SK-N-SH (cell line): ENCODE data around the gene RNF212. TPM values are rescaled to one million over a fixed set of nuclear protein-coding genes. Genes with fewer than 3 reads are reported as not detected.

ENCODE experiments used
- CTCF ChIA-PET: fragments of 300-600, 350-600 bp; formaldehyde crosslinking; extraction: SDS; loops from one replicate; lab custom pipeline; 2021; lab: Yijun Ruan, JAX
- POLR2A ChIA-PET: fragments of 350-600 bp; sonication (Branson Sonifier 250); formaldehyde crosslinking; extraction: SDS; loops from one replicate; lab custom pipeline; 2020; ENCODE audit warnings: antibody characterized with exemption, inconsistent platforms; lab: Yijun Ruan, JAX
- DNase-seq: peaks from one replicate; pipeline ENCODE4 v3.0.0; 2012
- H2AFZ ChIP-seq: fragments of 200-600 bp; sonication (generic); 2 replicates; pipeline ENCODE4 v1.8.1; 2016; ENCODE audit warnings: antibody characterized with exemption, mild to moderate bottlenecking, low read depth
- H3F3A ChIP-seq: fragments of 200-600 bp; sonication (generic); replicated peaks from 2 replicates; pipeline ENCODE3; 2016; ENCODE audit warnings: antibody characterized with exemption, mild to moderate bottlenecking; ENCODE audit not compliant: insufficient read depth
- H3K27ac ChIP-seq, 2 experiments: fragments of 200-500 bp in 1 of 2; fragments of 200-600 bp in 1 of 2; sonication (Bioruptor generic) in 1 of 2; sonication (generic), shearing (Covaris generic) in 1 of 2; 2 replicates each; pipeline versions ENCODE4 v1.5.1 to v1.6.1; 2014 to 2016; ENCODE audit warnings: low read depth in 2 of 2, inconsistent platforms in 1 of 2, low read length in 1 of 2, mild to moderate bottlenecking in 1 of 2, mixed read lengths in 1 of 2
- H3K27me3 ChIP-seq: fragments of 200-600 bp; sonication (generic), shearing (Covaris generic); 2 replicates; pipeline ENCODE4 v1.6.1; 2016; ENCODE audit warnings: mixed run types; ENCODE audit not compliant: insufficient read depth
- H3K36me3 ChIP-seq, 2 experiments: fragments of 200-500 bp in 1 of 2; fragments of 200-600 bp in 1 of 2; sonication (Bioruptor generic) in 1 of 2; sonication (generic) in 1 of 2; replicated peaks in 1 of 2; 2 replicates each; pipeline versions ENCODE3 to v1.5.1; 2014 to 2016; ENCODE audit warnings: low read length in 1 of 2, mild to moderate bottlenecking in 1 of 2; ENCODE audit not compliant: insufficient read depth in 2 of 2, control insufficient read depth in 1 of 2
- H3K4me1 ChIP-seq, 2 experiments: fragments of 200-500 bp in 1 of 2; fragments of 200-600 bp in 1 of 2; sonication (Bioruptor generic) in 1 of 2; sonication (generic), shearing (Covaris generic) in 1 of 2; 2 replicates each; pipeline versions ENCODE4 v1.5.1 to v1.6.1; 2014 to 2016; ENCODE audit warnings: low read depth in 1 of 2, low read length in 1 of 2, mixed run types in 1 of 2; ENCODE audit not compliant: insufficient read depth in 2 of 2, control insufficient read depth in 1 of 2
- H3K4me2 ChIP-seq: fragments of 200-600 bp; sonication (generic), shearing (Covaris generic); 2 replicates; pipeline ENCODE4 v1.6.1; 2017; ENCODE audit warnings: mixed run types
- H3K4me3 ChIP-seq, 2 experiments: fragments of 200-500 bp in 1 of 2; fragments of 200-600 bp in 1 of 2; sonication (Bioruptor generic) in 1 of 2; sonication (generic), shearing (Covaris generic) in 1 of 2; 2 replicates each; pipeline versions ENCODE4 v1.5.1 to v1.8.1; 2014 to 2016; ENCODE audit warnings: low read depth in 2 of 2, inconsistent platforms in 1 of 2, low read length in 1 of 2, mild to moderate bottlenecking in 1 of 2, mixed read lengths in 1 of 2, moderate library complexity in 1 of 2
- H3K79me2 ChIP-seq: fragments of 200-600 bp; sonication (generic); 2 replicates; pipeline ENCODE4 v1.8.1; 2017; ENCODE audit warnings: mild to moderate bottlenecking; ENCODE audit not compliant: insufficient read depth
- H3K9ac ChIP-seq: fragments of 200-600 bp; sonication (generic); 2 replicates; pipeline ENCODE4 v1.6.1; 2017; ENCODE audit warnings: mixed run types
- H3K9me2 ChIP-seq: fragments of 200-600 bp; sonication (generic); 2 replicates; pipeline ENCODE4 v1.6.1; 2017; ENCODE audit warnings: mixed run types
- H3K9me3 ChIP-seq: fragments of 200-600 bp; sonication (generic); 2 replicates; pipeline ENCODE4 v1.6.1; 2017; ENCODE audit warnings: mixed run types, mild to moderate bottlenecking, moderate library complexity
- H4K20me1 ChIP-seq: fragments of 200-600 bp; sonication (generic); 2 replicates; pipeline ENCODE4 v1.6.1; 2017; ENCODE audit warnings: mild to moderate bottlenecking, mixed run types; ENCODE audit not compliant: insufficient read depth
- EP300 ChIP-seq, 2 experiments: IDR thresholded peaks; 2 replicates each; pipeline versions ENCODE4 v1.4.0 to v1.6.1; 2012; ENCODE audit warnings: borderline replicate concordance in 1 of 2, low read depth in 1 of 2, low read length in 1 of 2
- FOSL2 ChIP-seq: IDR thresholded peaks from 2 replicates; pipeline ENCODE4 v1.4.0; 2012; ENCODE audit warnings: low read depth, mild to moderate bottlenecking, moderate library complexity, borderline replicate concordance
- FOXM1 ChIP-seq: IDR thresholded peaks from 2 replicates; pipeline ENCODE4 v1.4.0; 2012; ENCODE audit warnings: low read depth, mild to moderate bottlenecking
- GABPA ChIP-seq: IDR thresholded peaks from 2 replicates; pipeline ENCODE4 v1.4.0; 2012; ENCODE audit warnings: low read depth, mild to moderate bottlenecking
- JUND ChIP-seq: IDR thresholded peaks from 2 replicates; pipeline ENCODE4 v1.4.0; 2012
- MEF2A ChIP-seq: IDR thresholded peaks from 2 replicates; pipeline ENCODE4 v1.4.0; 2012; ENCODE audit warnings: low read depth, borderline replicate concordance
- NFIC ChIP-seq: IDR thresholded peaks from 2 replicates; pipeline ENCODE4 v1.4.0; 2012; ENCODE audit warnings: borderline replicate concordance
- RAD21 ChIP-seq: IDR thresholded peaks from 2 replicates; pipeline ENCODE4 v1.6.1; 2012; ENCODE audit warnings: mild to moderate bottlenecking, low read length
- RFX5 ChIP-seq: IDR thresholded peaks from 2 replicates; pipeline ENCODE4 v1.6.1; 2012; ENCODE audit warnings: mild to moderate bottlenecking, improper control_type of control experiment, low read length
- SIN3A ChIP-seq: IDR thresholded peaks from 2 replicates; pipeline ENCODE4 v1.6.1; 2012; ENCODE audit warnings: low read depth, mild to moderate bottlenecking, low read length, moderate library complexity, borderline replicate concordance
- SMC3 ChIP-seq: IDR thresholded peaks from 2 replicates; pipeline ENCODE4 v1.6.1; 2012; ENCODE audit warnings: low read depth, low read length, improper control_type of control experiment
- TAF1 ChIP-seq: IDR thresholded peaks from 2 replicates; pipeline ENCODE4 v1.6.1; 2012; ENCODE audit warnings: low read depth, mild to moderate bottlenecking, low read length, moderate library complexity, borderline replicate concordance
- TCF12 ChIP-seq: IDR thresholded peaks from 2 replicates; pipeline ENCODE4 v1.4.0; 2012
- TEAD4 ChIP-seq: IDR thresholded peaks from 2 replicates; pipeline ENCODE4 v1.4.0; 2012; ENCODE audit warnings: mild to moderate bottlenecking, borderline replicate concordance; ENCODE audit not compliant: insufficient read depth
- YY1 ChIP-seq: IDR thresholded peaks from 2 replicates; pipeline ENCODE4 v1.4.0; 2012; ENCODE audit warnings: low read depth, mild to moderate bottlenecking
- WGBS: methylation state at CpG from one replicate; pipeline ENCODE4 v1.1.6; 2017; ENCODE audit warnings: low lambda C conversion rate; 5-methylcytosine and 5-hydroxymethylcytosine counted together
- polyA plus RNA-seq, 3 experiments: library from polyadenylated mRNA; depleted of rRNA; stranded (reverse); fragments of >200 nt; gene quantifications; 2 replicates each; pipeline ENCODE4 v1.2.3, GENCODE V29; 2012
- TF ChIP-seq, protein P1 (sequence below): fragments of 200-600 bp; sonication (generic); IDR thresholded peaks from 2 replicates; pipeline ENCODE4 v1.6.1; 2017; ENCODE audit warnings: antibody characterized with exemption, mild to moderate bottlenecking, moderate library complexity
- TF ChIP-seq, protein P2 (sequence below): IDR thresholded peaks from 2 replicates; pipeline ENCODE4 v1.6.1; 2012; ENCODE audit warnings: mild to moderate bottlenecking, low read depth, low read length, moderate library complexity
- TF ChIP-seq, protein P3 (sequence below): IDR thresholded peaks from 2 replicates; pipeline ENCODE4; 2012
- TF ChIP-seq, protein P4 (sequence below): IDR thresholded peaks from 2 replicates; pipeline ENCODE4 v1.4.0; 2012; ENCODE audit warnings: low read depth, borderline replicate concordance
- TF ChIP-seq, protein P5 (sequence below): IDR thresholded peaks from 2 replicates; pipeline ENCODE4 v1.4.0; 2012; ENCODE audit warnings: low read depth
- TF ChIP-seq, protein P6 (sequence below): IDR thresholded peaks from 2 replicates; pipeline ENCODE4 v1.4.0; 2012; ENCODE audit warnings: low read depth, borderline replicate concordance

The RNF212 gene
- polyA plus RNA-seq, 1 of the 3 experiments (the other 2 are of a cell fraction), result 7.0 TPM

DNA sequence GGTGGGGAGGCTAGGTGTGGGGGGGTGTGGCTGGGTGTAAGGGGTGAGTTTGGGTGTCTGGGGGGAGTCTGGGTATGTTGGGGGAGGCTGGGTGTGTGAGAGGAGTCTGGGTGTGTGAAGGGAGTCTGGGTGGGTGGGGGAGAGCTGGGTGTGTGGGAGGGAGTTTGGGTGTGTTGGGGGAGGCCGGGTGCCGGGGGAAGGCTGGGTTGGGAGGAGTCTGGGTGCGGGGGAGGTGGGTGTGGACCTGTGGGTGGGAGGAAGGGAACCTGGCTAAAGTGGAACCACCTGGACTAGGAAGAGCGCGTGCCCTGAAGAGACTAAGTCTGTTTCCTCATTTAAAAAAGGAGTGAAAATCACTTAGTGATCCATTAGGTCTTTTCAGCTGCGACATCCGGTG lies 40.8 kb upstream of the RNF212 start:
- 71% methylated on average over 7 of the region's 7 CpGs for WGBS
- POLR2A ChIA-PET, result no interaction called here
- H3K9ac ChIP-seq, result no peak overlapping the region

DNA sequence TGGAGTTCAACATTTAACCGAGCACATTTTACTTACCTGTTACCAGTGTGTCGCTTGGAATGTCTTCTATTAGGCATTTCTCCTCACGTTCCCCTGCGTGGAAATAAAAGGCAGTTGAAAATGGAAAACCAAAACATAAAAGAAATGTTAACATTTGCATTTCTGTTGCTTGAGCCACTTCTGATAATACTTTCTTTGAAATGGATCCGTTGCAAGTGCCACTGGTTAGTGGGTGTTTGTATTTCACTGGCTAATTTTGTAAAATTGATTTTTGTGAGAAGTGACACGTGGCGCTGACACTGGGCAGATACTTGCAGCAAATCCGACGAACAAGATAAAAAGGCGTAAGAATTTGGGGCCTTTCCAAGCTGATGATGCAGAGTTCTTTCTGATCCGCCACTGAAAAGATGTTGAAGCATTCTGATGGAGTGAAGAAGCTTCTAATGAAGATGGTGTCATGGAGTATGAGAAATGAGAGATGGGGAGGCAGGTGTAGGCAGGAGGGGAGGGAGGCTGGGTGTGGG lies 40.3 kb upstream of the RNF212 start:
- no peaks in the 10 kb centered on the region for H3K79me2 ChIP-seq
- no peak overlapping the region for H3K4me3 ChIP-seq
- no peaks in the 10 kb centered on the region for H3K36me3 ChIP-seq
- H4K20me1 ChIP-seq, result no peaks in the 10 kb centered on the region
- peaks cover 5% of the 10 kb centered on the region; the same call in 1 of the 2 replicates for H3K27me3 ChIP-seq
- H3F3A ChIP-seq, result no peaks in the 10 kb centered on the region
- no peak overlapping the region for H2AFZ ChIP-seq
- no peaks in the 10 kb centered on the region; a peak in 1 of 4 replicates for H3K4me1 ChIP-seq
- no peak for DNase-seq
- no peak overlapping the region for H3K4me2 ChIP-seq
- no peaks in the 10 kb centered on the region for H3K9me2 ChIP-seq
- H3K9me3 ChIP-seq, result no peaks in the 10 kb centered on the region; the same call in 1 of the 2 replicates
- 55% methylated on average over 11 of the region's 11 CpGs for WGBS
- POLR2A ChIA-PET, result no interaction called here
- CTCF ChIA-PET, result interaction anchor here (0.9 to 2.6 kb wide), 4 partner anchors 13 to 475 kb away, joined by 3 to 8 read pairs (median 4); no protein-coding TSS in a partner anchor
- no peak overlapping the region for H3K9ac ChIP-seq
- no peak overlapping the region for H3K27ac ChIP-seq
- TF ChIP-seq TCF12, result no peak
- TF ChIP-seq, protein P1, sequence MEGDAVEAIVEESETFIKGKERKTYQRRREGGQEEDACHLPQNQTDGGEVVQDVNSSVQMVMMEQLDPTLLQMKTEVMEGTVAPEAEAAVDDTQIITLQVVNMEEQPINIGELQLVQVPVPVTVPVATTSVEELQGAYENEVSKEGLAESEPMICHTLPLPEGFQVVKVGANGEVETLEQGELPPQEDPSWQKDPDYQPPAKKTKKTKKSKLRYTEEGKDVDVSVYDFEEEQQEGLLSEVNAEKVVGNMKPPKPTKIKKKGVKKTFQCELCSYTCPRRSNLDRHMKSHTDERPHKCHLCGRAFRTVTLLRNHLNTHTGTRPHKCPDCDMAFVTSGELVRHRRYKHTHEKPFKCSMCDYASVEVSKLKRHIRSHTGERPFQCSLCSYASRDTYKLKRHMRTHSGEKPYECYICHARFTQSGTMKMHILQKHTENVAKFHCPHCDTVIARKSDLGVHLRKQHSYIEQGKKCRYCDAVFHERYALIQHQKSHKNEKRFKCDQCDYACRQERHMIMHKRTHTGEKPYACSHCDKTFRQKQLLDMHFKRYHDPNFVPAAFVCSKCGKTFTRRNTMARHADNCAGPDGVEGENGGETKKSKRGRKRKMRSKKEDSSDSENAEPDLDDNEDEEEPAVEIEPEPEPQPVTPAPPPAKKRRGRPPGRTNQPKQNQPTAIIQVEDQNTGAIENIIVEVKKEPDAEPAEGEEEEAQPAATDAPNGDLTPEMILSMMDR, result no peak
- TF ChIP-seq YY1, result no peak
- TF ChIP-seq TAF1, result no peak
- TF ChIP-seq, protein P2, sequence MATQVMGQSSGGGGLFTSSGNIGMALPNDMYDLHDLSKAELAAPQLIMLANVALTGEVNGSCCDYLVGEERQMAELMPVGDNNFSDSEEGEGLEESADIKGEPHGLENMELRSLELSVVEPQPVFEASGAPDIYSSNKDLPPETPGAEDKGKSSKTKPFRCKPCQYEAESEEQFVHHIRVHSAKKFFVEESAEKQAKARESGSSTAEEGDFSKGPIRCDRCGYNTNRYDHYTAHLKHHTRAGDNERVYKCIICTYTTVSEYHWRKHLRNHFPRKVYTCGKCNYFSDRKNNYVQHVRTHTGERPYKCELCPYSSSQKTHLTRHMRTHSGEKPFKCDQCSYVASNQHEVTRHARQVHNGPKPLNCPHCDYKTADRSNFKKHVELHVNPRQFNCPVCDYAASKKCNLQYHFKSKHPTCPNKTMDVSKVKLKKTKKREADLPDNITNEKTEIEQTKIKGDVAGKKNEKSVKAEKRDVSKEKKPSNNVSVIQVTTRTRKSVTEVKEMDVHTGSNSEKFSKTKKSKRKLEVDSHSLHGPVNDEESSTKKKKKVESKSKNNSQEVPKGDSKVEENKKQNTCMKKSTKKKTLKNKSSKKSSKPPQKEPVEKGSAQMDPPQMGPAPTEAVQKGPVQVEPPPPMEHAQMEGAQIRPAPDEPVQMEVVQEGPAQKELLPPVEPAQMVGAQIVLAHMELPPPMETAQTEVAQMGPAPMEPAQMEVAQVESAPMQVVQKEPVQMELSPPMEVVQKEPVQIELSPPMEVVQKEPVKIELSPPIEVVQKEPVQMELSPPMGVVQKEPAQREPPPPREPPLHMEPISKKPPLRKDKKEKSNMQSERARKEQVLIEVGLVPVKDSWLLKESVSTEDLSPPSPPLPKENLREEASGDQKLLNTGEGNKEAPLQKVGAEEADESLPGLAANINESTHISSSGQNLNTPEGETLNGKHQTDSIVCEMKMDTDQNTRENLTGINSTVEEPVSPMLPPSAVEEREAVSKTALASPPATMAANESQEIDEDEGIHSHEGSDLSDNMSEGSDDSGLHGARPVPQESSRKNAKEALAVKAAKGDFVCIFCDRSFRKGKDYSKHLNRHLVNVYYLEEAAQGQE, result no peak
- TF ChIP-seq, protein P3, sequence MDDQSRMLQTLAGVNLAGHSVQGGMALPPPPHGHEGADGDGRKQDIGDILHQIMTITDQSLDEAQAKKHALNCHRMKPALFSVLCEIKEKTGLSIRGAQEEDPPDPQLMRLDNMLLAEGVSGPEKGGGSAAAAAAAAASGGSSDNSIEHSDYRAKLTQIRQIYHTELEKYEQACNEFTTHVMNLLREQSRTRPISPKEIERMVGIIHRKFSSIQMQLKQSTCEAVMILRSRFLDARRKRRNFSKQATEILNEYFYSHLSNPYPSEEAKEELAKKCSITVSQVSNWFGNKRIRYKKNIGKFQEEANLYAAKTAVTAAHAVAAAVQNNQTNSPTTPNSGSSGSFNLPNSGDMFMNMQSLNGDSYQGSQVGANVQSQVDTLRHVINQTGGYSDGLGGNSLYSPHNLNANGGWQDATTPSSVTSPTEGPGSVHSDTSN, result no peak
- TF ChIP-seq, protein P4, sequence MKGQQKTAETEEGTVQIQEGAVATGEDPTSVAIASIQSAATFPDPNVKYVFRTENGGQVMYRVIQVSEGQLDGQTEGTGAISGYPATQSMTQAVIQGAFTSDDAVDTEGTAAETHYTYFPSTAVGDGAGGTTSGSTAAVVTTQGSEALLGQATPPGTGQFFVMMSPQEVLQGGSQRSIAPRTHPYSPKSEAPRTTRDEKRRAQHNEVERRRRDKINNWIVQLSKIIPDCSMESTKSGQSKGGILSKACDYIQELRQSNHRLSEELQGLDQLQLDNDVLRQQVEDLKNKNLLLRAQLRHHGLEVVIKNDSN, result no peak
- no peak for TF ChIP-seq MEF2A
- TF ChIP-seq JUND, result no peak

More for the DNA sequence above, 40.8 kb upstream of the RNF212 start:
- CTCF ChIA-PET, result interaction anchor here (1.0 to 2.6 kb wide), 3 partner anchors 23 to 475 kb away, joined by 3 to 8 read pairs (median 4); no protein-coding TSS in a partner anchor
- Histone ChIP-seq H3K4me1 (no peaks in the 10 kb centered on the region; a peak in 1 of 4 replicates), H3K9me3 (no peaks in the 10 kb centered on the region; the same call in 1 of the 2 replicates), H3K36me3 (no peaks in the 10 kb centered on the region), H3F3A (no peaks in the 10 kb centered on the region), H4K20me1 (no peaks in the 10 kb centered on the region), H3K4me3 (no peak overlapping the region), H3K4me2 (no peak overlapping the region), H3K79me2 (no peaks in the 10 kb centered on the region), H3K27me3 (peaks cover 5% of the 10 kb centered on the region; the same call in 1 of the 2 replicates), H3K27ac (no peak overlapping the region), H2AFZ (no peak overlapping the region), H3K9me2 (no peaks in the 10 kb centered on the region)
- no peak for TF ChIP-seq TEAD4
- TF ChIP-seq, protein P5, sequence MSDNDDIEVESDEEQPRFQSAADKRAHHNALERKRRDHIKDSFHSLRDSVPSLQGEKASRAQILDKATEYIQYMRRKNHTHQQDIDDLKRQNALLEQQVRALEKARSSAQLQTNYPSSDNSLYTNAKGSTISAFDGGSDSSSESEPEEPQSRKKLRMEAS, result no peak
- TF ChIP-seq NFIC, result no peak
- no peak for TF ChIP-seq FOXM1
- TF ChIP-seq RFX5, result no peak
- TF ChIP-seq, protein P6, sequence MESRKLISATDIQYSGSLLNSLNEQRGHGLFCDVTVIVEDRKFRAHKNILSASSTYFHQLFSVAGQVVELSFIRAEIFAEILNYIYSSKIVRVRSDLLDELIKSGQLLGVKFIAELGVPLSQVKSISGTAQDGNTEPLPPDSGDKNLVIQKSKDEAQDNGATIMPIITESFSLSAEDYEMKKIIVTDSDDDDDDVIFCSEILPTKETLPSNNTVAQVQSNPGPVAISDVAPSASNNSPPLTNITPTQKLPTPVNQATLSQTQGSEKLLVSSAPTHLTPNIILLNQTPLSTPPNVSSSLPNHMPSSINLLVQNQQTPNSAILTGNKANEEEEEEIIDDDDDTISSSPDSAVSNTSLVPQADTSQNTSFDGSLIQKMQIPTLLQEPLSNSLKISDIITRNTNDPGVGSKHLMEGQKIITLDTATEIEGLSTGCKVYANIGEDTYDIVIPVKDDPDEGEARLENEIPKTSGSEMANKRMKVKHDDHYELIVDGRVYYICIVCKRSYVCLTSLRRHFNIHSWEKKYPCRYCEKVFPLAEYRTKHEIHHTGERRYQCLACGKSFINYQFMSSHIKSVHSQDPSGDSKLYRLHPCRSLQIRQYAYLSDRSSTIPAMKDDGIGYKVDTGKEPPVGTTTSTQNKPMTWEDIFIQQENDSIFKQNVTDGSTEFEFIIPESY, result no peak
- no peak for TF ChIP-seq EP300 (IDR thresholded peaks at IDR 0.05; ENCODE audit: borderline replicate concordance in 1 of 2, low read depth in 1 of 2, low read length in 1 of 2)
- TF ChIP-seq FOSL2, result no peak
- TF ChIP-seq GABPA, result no peak
- no peak for TF ChIP-seq SIN3A
- no peak for TF ChIP-seq SMC3
- TF ChIP-seq RAD21, result no peak
- TF ChIP-seq TAF1, result no peak
- DNase-seq, result no peak
